Adrenal gland (tissue), 5 donors: ENCODE measurements around the gene OR5K2.

Experiments
- CTCF ChIP-seq, 6 experiments: fragments of 450-650 bp in 4 of 6; fragments of 200-600 bp in 2 of 6; sonication (generic) in 1 of 6; IDR thresholded peaks; 1 replicate in 5 of 6; 2 replicates in 1 of 6; pipeline versions ENCODE4 v1.5.1 to v1.8.0; 2016 to 2021; ENCODE audit warnings: antibody characterized with exemption in 6 of 6, mild to moderate bottlenecking in 2 of 6, moderate library complexity in 1 of 6
- POLR2A ChIP-seq, 2 donors: fragments of 450-650 bp; IDR thresholded peaks; one replicate each; pipeline ENCODE4 v1.6.1; 2017; ENCODE audit warnings: antibody characterized with exemption in 2 of 2, mild to moderate bottlenecking in 2 of 2, moderate library complexity in 1 of 2
- donor health status: DM: no; HTN: no; CAD: no.

GRCh38 chr3:98530676-98531075 lies 33.2 kb downstream of the OR5K2 start:
- TF ChIP-seq CTCF (IDR thresholded peaks at IDR 0.05) (no peak), POLR2A (IDR thresholded peaks at IDR 0.05) (no peak)
